GM19035 (cell line): Measurements from ENCODE around the gene CSF3R.

Experiments
- ATAC-seq: cut with Tn5 transposase; IDR thresholded peaks from one replicate; pipeline ENCODE4 v1.9.1; 2021; ENCODE audit not compliant: unreplicated experiment

The CSF3R gene

GRCh38 chr1:36463463-36463802, 19.3 kb downstream of the CSF3R start:
- ATAC-seq = no peak

GRCh38 chr1:36458910-36459309, 23.8 kb downstream of the CSF3R start:
- no peak for ATAC-seq

DNA sequence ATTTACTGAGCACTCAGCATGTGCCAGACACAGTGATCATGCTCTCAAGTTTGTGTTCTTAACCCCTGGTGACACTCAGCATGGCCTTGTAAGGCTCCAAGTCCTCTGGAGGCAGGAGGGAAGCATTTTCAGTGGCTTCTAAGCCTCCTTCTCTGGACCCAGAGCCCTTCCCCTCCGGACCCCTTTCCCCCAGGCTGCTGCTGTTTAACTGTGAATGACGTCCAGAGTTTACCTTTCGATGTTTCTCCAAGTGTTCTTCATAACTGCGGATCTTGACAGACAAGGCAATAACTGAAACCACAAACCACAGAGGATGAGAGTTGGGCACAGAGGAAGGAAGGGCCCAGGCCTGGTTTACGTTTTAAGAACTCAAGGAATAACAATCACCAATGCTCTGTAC, 25.0 kb downstream of the CSF3R start:
- ATAC-seq = no peak

GRCh38 chr1:36456391-36456928, 26.3 kb downstream of the CSF3R start:
- ATAC-seq = no peak

- no peak for ATAC-seq
Observed at GRCh38 chr1:36455386-36455785, 27.3 kb downstream of the CSF3R start.

DNA sequence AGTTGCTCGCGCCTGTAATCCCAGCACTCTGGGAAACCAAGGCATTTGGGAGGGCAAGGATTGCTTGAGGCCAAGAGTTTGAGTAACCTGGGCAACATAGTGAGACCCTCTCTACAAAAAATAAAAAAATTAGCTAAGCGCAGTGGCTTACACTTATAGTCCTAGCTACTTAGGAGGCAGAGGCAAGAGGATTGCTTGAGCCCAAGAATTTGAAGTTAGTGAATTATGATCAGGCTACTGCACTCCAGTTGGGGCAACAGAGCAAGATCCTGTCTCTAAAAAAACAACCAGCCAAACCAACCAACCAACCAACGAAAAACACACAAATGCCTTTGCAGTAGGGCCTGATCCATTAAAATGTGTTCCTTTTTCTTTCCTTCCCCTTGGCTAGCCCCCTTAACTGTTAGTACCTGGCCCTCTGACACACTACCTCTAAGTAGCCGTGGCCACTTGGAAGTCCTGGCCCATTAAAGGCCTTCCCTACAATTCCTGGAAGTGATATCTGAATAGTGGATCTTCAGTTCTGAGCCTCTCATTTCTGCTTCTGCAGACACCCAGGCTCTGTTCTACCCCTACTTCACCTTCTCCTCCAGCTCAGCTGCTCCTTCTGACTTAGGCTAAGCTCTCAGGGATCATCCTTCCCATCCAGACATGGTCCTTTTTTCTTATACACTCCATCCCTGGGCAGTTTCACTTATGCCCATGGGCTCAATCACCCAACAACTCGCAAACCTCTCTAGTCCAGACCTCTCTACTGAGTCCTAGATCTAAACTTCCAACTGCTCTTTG, 28.9 kb downstream of the CSF3R start:
- no peak for ATAC-seq

DNA sequence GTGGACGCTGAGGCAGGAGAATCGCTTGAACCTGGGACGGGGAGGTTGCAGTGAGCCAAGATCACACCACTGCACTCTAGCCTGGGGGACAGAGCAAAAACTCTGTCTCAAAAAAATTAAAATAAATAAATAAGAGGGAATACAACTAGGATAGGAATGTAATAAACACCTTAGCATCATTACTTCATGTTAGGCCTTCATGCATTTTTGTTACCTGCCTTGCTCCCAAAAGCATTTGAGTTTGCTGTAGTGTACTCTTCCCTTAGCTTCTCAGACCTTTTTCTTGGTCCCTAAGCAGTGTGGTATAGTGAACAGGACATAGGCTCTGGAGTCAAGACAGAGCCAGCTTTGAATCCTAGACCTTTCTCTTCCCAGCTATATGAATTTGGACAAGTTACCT, 29.7 kb downstream of the CSF3R start:
- no peak for ATAC-seq

- ATAC-seq = no peak
Observed at GRCh38 chr1:36450919-36451305, 31.8 kb downstream of the CSF3R start.

DNA sequence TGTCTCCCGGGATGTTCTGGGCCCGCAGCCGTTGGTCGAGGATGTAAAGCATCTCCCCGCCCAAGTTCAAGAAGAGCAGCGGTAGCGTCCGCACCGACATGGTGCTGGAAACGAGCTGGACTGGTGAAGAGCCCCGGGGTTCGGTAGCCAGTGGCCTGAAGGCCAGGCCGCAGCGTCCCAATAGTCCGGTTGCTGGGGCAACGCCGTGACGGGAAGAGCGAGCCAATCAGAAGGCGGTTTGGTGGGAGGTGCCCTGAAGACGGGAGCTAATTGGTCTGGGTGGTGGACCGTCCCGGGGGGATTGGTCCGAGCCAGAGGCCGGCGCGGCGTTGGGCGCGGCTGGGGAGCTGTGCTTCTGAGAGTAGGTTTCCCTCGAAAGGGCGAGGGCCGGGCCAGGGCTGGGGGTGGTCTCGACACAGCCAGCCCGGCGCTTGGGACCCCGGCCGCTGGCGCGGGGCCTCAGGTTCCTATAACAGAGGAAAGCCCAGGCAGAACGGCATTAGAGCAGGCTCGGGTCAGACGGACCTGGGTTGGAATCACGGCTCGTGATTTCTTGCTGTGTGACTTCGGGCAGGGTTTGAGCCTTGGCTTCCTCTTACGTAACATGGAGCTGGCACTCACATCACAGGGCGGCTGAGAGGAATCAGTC, 32.3 kb downstream of the CSF3R start, which contains the start of gene OSCP1:
TSS of gene OSCP1 (minus strand) at position 182 of the 649 bp plus-strand sequence. CDS start at position 100, 82 bp downstream.
- ATAC-seq = peak; percentile 99

DNA sequence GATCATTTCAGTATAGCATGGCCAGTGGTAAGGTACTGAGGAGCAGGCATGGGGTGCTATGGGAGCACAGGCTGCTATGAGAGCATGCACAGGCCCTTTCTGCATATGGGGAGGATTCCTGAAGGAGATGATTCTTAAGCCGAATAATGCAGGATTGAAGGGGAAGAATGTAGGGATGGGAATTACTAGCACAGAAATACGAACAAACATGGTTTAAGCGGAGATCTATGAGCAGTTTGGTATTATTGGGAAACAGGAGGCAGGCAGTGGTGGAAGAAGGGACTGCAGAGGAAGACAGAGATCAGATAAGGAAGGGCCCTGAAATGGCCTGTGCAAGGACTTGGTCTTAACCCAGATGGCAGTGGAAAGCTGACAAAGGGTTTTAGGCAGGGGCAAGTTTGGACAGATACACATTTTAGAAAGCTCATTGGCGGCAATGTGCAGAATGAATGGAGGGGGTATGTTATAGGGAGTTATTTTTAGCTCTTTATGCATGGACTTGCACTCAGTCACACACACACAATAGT, 34.1 kb downstream of the CSF3R start:
- no peak for ATAC-seq

GRCh38 chr1:36447450-36447849, 35.3 kb downstream of the CSF3R start:
- no peak for ATAC-seq

DNA sequence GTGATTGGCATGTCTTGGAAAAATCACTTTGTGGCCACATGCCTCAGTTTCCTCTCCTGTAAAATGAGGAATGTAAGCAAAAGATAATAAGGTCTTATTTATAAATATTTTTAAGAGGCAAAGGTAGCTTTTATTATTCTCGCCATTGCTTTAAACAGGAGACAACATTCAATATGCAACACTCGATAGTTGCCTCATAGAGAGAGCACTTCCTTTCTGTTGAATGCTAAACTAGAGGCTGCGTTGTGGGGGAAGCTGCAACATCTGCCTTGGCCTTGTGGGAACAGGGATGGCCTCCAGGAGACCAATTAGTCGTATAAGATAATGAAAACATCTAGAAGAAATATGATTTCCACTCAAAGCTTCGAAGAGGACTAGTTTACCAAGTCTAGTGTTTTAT, 36.0 kb downstream of the CSF3R start:
- ATAC-seq = no peak

DNA sequence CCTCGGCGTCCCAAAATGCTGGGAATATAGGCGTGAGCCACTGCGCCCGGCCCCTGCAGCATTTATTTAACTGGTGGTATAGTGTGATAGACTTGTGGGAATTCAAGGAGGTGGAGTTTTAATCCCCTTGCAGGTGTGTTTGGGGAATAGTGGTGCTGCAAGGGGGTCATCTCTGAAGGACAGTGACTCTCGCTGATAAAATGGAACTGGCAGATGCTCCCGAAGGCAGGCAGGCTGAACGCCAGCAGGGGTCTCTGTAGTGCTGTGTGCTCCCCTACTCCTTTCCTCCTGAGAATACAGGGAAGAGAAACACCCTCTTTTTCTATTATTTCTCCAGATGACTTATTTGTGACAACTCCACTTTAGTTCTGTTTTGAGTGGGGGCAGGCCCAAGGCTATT, 36.4 kb downstream of the CSF3R start:
- no peak for ATAC-seq

GRCh38 chr1:36443297-36443696, 39.4 kb downstream of the CSF3R start:
- no peak for ATAC-seq

DNA sequence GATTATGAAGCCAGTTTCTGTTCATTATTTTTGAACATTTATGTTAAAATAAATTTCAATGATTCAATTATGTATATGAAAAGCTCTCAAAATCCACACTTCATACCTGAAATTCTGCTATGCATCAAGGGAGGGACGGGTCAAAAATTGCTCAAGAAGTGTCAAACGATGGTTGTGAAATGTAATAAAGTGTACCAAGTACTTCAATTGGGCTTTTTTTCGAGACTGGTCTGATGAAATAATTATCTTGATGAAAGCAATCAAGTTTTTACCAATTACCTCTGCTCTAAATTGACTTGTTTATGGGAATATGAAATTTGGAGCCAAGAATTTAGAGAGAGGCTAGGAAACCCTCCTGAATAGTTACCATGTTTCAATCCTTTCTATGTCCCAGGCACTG, 40.4 kb downstream of the CSF3R start:
- ATAC-seq = no peak

GRCh38 chr1:36440646-36441045, 42.1 kb downstream of the CSF3R start:
- no peak for ATAC-seq

DNA sequence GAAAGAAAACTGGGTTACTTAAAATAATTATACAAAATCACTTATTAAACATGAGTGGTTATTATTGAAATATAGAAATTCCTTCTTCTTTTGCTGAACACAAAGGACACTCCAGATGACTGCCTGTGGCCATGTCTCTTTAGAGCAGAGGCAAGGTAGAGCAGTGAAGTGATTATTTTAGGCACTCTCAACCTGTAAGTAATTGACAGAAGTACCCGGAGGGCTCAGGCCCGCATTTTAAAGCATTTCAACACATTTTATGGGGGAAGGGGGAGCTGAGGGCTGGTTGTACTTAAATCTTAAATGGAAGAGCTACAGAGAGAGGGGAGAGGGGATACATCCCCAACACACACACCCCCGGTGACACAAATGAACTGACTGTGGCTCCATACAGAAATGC, 42.7 kb downstream of the CSF3R start:
- ATAC-seq = no peak

- no peak for ATAC-seq
Observed at GRCh38 chr1:36438715-36439114, 44.0 kb downstream of the CSF3R start.

- no peak for ATAC-seq
Observed at GRCh38 chr1:36436821-36437220, 45.9 kb downstream of the CSF3R start.

DNA sequence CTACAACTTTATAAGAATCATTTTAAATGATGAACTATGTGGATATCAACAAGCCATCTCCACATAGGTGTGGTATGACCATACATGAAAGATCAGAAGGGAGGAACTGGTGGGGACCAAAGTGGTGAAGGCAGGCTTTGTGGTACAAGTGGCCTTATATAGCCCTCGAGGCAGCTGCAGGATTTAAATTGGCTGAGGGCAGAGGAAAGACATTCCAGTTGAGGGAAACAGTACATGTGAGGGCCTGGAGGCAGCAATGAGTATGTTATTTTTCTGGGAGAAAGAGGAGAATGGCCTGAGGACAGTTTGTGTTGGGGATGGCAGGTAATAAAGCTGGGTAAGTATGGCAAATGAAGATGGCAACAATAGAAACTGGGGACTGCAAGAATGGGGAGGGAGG, 49.6 kb downstream of the CSF3R start:
- ATAC-seq = no peak

GRCh38 chr1:36432616-36433015, 50.1 kb downstream of the CSF3R start:
- ATAC-seq = no peak

DNA sequence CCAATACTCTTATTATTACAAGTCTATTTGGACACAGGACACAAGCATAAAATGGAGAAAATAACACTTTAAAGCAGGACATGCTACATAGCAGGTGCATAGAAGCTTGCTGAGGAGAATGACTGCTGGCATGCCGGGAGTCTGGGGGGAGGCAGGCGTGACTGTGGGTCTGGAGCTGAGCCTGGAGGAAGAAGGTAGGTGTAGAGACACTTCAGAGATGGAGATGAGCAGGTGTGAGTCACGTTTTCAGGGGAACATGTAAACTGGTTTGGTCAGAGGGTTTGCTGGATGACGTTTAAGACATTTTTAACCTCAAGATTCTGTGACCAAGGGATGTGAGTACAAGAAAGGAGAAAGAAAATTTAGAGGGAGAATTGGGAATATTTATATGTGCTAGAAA, 56.9 kb downstream of the CSF3R start:
- ATAC-seq = no peak
